AG09309 (cell line): Measurements from ENCODE around the gene SET.

Experiments
- DNase-seq: peaks from one replicate; pipeline ENCODE4 v3.0.0-alpha.2; 2010; ENCODE audit warnings: low read depth
- H3K4me3 ChIP-seq: 2 replicates; pipeline ENCODE4 v1.5.1; 2011; ENCODE audit warnings: mild to moderate bottlenecking, low read depth, low read length, moderate library complexity; ENCODE audit not compliant: control insufficient read depth
- TF ChIP-seq, protein P1 (sequence below): IDR thresholded peaks from 2 replicates; pipeline ENCODE4 v1.5.1; 2011; ENCODE audit warnings: mild to moderate bottlenecking, low read depth, low read length, inconsistent platforms; ENCODE audit not compliant: insufficient read depth, control insufficient read depth; ENCODE audit errors: missing control alignments

SET gene

GRCh38 chr9:128724744-128725211 is 35.8 kb downstream of the SET start:
- TF ChIP-seq, protein P1, sequence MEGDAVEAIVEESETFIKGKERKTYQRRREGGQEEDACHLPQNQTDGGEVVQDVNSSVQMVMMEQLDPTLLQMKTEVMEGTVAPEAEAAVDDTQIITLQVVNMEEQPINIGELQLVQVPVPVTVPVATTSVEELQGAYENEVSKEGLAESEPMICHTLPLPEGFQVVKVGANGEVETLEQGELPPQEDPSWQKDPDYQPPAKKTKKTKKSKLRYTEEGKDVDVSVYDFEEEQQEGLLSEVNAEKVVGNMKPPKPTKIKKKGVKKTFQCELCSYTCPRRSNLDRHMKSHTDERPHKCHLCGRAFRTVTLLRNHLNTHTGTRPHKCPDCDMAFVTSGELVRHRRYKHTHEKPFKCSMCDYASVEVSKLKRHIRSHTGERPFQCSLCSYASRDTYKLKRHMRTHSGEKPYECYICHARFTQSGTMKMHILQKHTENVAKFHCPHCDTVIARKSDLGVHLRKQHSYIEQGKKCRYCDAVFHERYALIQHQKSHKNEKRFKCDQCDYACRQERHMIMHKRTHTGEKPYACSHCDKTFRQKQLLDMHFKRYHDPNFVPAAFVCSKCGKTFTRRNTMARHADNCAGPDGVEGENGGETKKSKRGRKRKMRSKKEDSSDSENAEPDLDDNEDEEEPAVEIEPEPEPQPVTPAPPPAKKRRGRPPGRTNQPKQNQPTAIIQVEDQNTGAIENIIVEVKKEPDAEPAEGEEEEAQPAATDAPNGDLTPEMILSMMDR = no peak
- no peak for DNase-seq
- peak overlapping the region; percentile 83 for H3K4me3 ChIP-seq

GRCh38 chr9:128727640-128728248 is 38.7 kb downstream of the SET start:
- H3K4me3 ChIP-seq = no peak overlapping the region
- DNase-seq = no peak
- TF ChIP-seq, protein P1 = no peak

DNA sequence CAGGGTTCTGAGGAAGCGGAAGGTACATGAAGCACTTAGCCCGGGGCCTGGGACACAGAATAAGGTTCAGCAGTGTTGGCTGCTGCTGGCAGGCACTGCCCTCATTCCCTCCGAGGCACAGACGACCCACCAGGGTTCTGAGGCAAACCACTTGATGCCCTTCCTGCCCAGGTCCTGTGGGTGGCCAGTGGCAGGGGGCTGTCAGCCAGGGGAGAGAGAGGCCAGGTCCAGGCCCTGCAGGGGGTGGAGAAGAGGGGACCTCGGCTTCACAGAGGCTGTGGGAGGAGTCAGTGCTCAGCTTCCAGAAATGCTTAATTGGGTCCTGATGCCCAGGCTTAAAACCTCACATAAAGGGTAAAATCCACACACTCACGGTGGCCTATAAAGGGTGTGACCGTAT is 39.3 kb downstream of the SET start:
- TF ChIP-seq, protein P1 = no peak
- DNase-seq = no peak
- no peak overlapping the region for H3K4me3 ChIP-seq

GRCh38 chr9:128729302-128729701 is 40.3 kb downstream of the SET start:
- TF ChIP-seq, protein P1 = no peak
- no peak for DNase-seq

DNA sequence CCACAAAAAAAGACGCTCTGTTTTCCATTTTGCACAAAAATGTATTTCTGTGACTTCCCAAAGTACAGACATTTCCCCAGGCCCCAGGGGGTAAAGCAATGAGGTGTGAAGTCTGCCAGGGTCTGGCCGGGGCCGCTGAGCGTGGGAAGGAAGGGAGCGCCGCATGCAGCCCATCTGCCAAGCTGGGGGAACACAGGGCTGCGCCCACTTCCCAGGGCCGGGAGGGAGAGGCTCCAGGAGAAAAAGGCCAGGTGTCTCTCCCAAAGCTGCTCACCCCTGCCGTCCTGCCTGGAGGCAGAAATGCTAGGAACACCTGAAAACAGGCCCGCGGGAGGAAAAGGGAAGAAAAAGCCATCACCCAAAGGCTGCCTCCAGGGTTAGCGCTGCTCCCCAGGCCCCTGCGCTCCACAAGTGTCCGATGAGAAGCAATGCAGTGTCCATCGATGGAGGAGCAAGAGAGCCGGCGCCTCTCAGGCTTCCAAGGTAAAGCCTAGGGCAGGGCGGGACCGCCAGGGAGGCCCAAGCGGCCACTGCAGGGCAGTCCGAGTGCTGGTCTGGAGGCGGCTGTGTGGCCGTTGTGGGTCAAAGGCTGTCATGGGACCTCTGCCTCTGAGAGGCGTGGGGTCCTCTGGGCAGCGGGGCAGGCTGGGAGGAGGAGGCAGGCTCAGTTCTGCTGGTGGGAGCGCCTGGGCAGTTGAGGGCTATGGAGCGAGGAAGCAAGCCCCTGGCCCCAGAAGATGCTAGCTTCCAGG is 40.9 kb downstream of the SET start:
- DNase-seq = no peak
- TF ChIP-seq, protein P1 = no peak

More at GRCh38 chr9:128729302-128729701, 40.3 kb downstream of the SET start:
- no peak overlapping the region for H3K4me3 ChIP-seq

GRCh38 chr9:128731093-128731492 is 42.1 kb downstream of the SET start:
- TF ChIP-seq, protein P1 = no peak
- no peak overlapping the region for H3K4me3 ChIP-seq
- no peak for DNase-seq

More for the DNA sequence above, 40.9 kb downstream of the SET start:
- no peak overlapping the region for H3K4me3 ChIP-seq

DNA sequence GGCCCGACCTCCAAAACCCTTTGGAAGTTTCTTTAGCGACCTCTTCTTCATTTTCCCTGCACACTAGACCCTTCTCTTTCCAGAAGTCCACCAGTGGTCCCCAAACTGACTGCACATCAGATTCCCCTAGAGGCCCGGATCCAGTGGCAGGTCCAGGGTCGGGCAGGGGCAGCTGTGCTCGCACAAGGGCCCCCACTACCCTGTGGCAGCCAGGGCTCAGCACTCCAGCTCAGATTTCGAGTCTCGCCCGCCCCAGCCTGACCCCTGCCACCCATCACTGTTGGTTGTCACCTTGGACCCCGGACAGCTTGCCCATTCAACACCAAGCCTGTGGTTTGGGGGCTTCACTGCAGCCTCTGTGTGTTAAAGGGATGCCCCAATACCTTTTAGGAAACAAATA is 42.7 kb downstream of the SET start:
- H3K4me3 ChIP-seq = no peak overlapping the region
- TF ChIP-seq, protein P1 = no peak
- no peak for DNase-seq
